ENCODE data around the gene CDON.
A peak's percentile ranks its signal among the peaks of the same experiment; 100 is the strongest.

The CDON gene

GRCh38 chr11:126082251-126083109 is 19.8 kb upstream of the CDON start:
- DNase-seq (ENCODE audit: low spot score), result peak; percentile 75

GRCh38 chr11:126081915-126082250 is 19.2 kb upstream of the CDON start:
- DNase-seq (ENCODE audit: low spot score), result no peak

DNA sequence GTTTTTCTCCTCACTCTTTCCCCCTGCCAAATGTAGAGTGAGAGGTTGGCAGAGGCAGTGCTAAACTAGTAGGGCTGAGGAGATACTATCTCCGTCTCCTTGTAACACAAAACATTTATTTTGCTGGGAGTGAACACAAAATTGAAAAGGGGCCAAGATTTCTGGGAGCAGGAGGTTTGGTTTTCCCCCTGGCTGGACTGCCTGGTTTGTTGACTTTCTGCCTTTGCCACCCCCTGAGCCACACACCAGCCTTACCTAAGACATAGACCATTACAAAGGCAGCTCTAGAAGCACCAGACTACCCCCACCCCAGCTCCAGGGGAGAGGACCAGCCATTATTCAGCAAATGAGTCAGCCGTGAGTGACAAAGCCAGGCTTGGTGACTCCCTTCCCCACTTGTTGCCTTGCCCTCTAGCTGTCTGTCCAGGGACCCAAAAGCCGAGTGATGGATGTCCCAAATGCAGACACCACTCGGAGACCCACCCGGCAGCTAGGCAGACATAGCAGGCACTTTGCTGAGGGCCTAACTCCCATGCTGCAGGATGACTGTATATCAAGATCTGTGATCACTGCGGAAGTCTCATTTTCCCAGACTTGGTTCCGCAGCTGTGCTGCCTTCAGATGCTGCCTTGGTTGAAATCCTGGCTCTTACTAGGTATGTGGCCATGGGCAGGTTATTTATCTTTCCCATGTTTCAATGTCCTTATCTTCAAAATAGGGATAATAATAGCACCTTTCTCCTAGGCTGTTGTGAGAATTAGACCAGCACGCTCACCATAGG is 17.7 kb upstream of the CDON start:
- DNase-seq (ENCODE audit: low spot score), result no peak

- no peak for DNase-seq (ENCODE audit: low spot score)
These were observed 17.0 kb upstream of the CDON start for GRCh38 chr11:126079621-126080124.

DNA sequence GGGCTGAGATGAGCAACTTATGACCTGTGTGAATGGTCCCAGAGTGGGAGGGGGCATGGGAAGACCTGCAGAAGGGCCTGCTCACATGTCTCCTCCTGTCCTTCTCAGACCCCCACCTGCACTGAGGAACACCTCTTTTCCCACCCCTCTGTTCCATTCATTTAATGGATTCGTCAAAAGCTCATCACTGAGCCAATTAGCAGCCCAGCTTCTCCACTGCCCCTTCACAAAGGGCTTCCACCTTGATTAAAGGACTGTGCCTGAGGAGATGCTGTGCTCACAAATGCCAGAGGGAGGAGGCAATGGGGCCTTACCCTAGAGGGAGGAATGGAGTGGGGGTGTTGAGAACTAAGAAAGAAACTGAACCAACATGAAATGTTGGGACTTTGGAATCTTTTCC is 14.0 kb upstream of the CDON start:
- no peak for DNase-seq (ENCODE audit: low spot score)

GRCh38 chr11:126072801-126073594 is 10.3 kb upstream of the CDON start:
- no peak for DNase-seq (ENCODE audit: low spot score)

DNA sequence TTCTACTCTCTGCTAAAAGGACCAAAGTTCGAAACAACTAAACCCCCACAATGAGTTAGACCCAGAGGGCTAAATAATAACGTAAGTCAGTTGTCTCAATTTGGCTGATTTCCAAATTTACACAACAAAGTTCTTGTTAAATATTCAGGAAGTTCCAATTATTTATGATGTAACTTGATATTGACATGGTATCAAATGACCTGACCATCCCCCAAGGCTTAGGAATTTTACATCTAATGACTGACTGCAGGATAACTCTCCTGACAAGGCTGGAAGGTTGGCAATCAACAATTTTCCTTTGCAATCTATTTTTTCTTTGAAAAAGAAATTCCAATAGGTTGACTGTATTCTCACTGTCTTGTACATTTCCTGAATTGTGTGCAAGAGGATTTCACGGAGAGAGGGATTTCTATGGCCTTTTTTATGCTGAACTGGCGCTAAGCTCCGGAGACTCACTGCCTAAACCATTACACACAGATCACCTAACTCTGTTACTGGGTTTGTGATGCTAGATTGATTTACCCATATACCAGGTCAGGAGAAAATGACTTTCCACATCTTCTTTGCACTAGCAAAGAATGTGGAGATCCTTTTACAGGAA is 9.6 kb upstream of the CDON start:
- DNase-seq (ENCODE audit: low spot score), result no peak

GRCh38 chr11:126063507-126063852 is 814 bp upstream of the CDON start:
- no peak for DNase-seq (ENCODE audit: low spot score)

- DNase-seq (ENCODE audit: low spot score), result peak; percentile 24
These were observed 673 bp downstream of the CDON start for GRCh38 chr11:126061707-126062678.

- no peak for DNase-seq (ENCODE audit: low spot score)
These were observed 1.9 kb downstream of the CDON start for GRCh38 chr11:126060757-126061171.

DNA sequence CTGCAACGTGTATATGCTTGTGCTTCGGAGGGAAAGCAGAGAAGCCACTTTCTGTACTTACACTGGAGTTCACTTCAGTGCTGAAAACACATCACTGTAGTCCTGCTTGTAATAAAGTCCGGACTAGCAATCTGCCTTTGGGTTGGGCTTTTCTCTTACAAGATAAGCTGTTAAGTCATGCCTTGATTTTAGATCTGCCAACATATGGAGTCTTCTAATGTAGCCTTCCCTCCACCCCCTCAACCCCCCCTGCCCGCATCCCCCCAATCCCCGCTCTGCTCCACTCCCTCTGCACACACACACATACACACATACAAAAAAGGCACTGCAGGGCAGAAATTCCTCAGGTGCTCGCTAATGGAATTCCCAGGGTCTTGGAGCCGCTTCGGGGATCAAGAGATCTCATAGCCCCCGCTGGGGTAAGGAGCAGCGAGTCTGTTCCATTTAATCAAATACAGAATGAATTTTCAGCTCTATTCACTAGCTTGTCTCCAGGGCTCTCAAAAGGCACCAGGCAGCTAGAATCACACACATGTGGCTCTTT is 3.4 kb downstream of the CDON start:
- no peak for DNase-seq (ENCODE audit: low spot score)

DNA sequence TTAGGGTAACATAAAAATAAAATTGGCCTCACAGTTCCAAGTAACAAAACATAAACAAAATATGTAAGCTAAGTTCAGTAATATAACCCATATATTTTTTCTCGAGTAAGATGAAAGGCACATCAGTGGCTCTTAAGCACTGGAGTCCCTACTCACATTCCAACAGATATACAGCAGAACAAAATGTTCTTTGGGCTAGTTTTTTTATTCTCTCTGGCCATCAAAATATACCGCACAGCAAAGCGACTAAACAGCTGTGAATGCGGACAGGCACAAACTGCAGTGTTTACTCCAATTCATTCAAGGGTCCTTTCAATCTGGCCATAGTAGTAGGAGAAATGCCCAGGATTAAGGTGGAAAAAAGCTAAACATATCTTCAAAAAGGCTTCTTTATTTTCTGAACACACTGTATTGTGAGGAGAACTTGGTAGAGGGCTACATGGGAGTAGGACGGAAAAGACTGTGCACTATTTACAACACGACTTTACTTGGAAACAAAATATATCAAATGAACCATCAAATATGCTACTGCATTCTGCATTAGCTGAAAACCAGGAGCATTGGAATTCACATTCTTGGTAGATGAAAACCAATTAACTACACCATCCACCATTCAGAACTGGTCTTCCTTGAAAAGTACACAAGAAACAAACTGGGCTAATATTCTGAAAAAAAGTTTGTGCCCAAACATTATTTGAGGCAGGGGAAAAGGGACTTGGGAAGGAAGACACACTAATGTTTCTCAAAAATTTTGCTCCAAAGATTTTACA is 4.4 kb downstream of the CDON start:
- no peak for DNase-seq (ENCODE audit: low spot score)

GRCh38 chr11:126054882-126055281 is 7.8 kb downstream of the CDON start:
- DNase-seq (ENCODE audit: low spot score), result no peak

DNA sequence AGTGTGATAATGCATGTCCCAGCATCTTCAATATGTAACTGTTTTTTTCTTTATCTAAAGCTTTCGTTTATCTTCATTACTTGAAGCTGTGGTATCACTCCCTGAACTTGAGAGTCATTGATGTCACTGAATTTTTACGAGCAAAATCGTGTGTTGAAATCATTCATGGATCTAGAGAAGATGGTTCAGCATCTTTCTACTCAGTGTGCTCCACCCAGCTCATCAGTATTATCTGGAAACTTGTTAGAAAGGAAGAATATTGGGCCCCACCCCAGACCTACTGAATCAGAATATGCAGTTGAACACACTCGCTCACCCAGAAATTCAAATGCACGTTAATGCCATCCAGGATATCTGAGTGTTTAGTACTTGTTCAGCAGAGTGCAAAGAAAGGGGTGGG is 8.3 kb downstream of the CDON start:
- no peak for DNase-seq (ENCODE audit: low spot score)

DNA sequence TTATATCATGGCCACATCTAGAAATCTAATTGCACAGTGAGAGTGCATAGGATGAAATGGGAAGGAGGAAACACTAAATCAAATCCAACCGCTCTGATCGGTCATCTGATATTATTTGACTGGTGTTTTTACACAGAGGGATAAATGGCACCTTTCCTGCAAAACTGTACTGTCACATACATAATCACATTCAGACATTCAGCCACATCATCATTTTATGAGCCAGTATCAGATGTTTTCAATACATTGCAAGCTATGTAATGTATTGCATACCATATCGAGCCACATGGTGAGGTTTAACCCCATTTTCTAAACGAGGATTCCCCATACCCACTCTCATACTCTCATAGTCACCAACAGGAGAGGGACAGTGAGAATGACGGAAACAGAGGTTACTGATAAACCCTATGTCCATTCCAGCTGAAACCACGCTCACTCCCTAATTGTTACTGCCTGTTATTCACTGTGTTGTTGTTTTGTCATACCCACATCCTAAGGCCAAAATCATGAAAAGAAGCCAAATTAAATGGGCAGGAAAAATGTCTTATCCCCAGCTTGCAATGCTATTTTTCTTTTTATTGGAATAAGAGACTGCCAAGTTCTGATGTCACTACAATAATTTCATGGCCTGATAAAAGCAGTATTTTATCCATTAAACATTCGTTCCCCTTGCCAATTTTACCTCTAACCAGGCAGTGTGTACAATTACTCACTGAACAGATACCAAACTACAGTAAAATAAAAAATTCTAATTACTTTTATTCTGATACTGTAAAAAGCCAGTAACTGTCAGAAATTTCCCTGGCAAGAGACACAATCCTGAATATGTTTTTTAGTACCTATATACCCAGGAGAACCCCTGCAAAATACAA is 9.0 kb downstream of the CDON start:
- no peak for DNase-seq (ENCODE audit: low spot score)

GRCh38 chr11:126051117-126051516 is 11.5 kb downstream of the CDON start:
- no peak for DNase-seq (ENCODE audit: low spot score)

- no peak for DNase-seq (ENCODE audit: low spot score)
These were observed 13.5 kb downstream of the CDON start for GRCh38 chr11:126049159-126049558.

GRCh38 chr11:126048197-126048596 is 14.5 kb downstream of the CDON start:
- DNase-seq (ENCODE audit: low spot score), result no peak

Measured in putamen (tissue), 1 donor.